ENCODE measurements around the gene CALD1.

The CALD1 gene

DNA sequence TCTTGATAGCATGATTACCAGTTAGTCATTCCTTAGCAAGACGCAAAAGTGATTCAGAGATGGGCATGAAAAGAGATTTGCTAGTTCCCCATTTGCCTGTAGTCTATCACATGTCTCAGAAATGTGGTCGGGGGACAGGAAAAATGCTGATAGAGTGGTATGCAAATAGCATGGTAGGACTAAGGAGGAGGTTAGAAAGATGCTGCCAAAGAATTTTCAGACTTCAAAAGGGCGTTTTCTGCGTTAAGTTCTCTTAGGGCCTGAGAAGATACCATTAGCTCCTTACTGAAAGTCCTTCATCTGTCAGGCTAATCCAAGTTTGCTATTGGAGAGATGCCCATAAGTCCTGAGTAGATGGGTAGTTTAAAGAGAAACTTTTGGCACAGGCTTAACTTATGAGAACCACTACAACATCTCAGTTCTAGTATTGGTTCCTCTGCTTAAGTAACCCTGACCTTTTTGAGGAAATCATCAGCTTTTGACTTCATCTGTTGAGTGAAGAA lies 2.7 kb downstream of the CALD1 start:
- TF ChIP-seq SPI1 (IDR thresholded peaks at IDR 0.05; ENCODE audit: borderline replicate concordance, low read depth) (no peak), GABPA (IDR thresholded peaks at IDR 0.05; ENCODE audit: low read depth) (no peak), CTCF (IDR thresholded peaks at IDR 0.05; ENCODE audit: insufficient read depth, low read length) (no peak), REST (IDR thresholded peaks at IDR 0.05; ENCODE audit: insufficient replicate concordance, low read depth) (no peak), POLR2AphosphoS5 (IDR thresholded peaks at IDR 0.05; ENCODE audit: low read depth) (no peak)
- Histone ChIP-seq H3K27ac (replicated peaks) (no peak overlapping the region), H3K27me3 (ENCODE audit: insufficient read depth, poor library complexity, severe bottlenecking) (peaks cover 2% of the 10 kb centered on the region), H3K4me3 (replicated peaks; ENCODE audit: insufficient read depth, low read length) (no peak overlapping the region)
- no peak for DNase-seq (ENCODE audit: low read depth in 1 of 2, low spot score in 1 of 2)

- Histone ChIP-seq H3K27me3 (ENCODE audit: insufficient read depth, poor library complexity, severe bottlenecking) (peaks cover 2% of the 10 kb centered on the region), H3K4me3 (replicated peaks; ENCODE audit: insufficient read depth, low read length) (no peak overlapping the region), H3K27ac (replicated peaks) (no peak overlapping the region)
- no peak for DNase-seq (ENCODE audit: low read depth in 1 of 2, low spot score in 1 of 2)
- TF ChIP-seq REST (IDR thresholded peaks at IDR 0.05; ENCODE audit: insufficient replicate concordance, low read depth) (no peak), GABPA (IDR thresholded peaks at IDR 0.05; ENCODE audit: low read depth) (no peak), CTCF (IDR thresholded peaks at IDR 0.05; ENCODE audit: insufficient read depth, low read length) (no peak), SPI1 (IDR thresholded peaks at IDR 0.05; ENCODE audit: borderline replicate concordance, low read depth) (no peak), POLR2AphosphoS5 (IDR thresholded peaks at IDR 0.05; ENCODE audit: low read depth) (no peak)
Observed at GRCh38 chr7:134783294-134784069, 4.0 kb downstream of the CALD1 start.

DNA sequence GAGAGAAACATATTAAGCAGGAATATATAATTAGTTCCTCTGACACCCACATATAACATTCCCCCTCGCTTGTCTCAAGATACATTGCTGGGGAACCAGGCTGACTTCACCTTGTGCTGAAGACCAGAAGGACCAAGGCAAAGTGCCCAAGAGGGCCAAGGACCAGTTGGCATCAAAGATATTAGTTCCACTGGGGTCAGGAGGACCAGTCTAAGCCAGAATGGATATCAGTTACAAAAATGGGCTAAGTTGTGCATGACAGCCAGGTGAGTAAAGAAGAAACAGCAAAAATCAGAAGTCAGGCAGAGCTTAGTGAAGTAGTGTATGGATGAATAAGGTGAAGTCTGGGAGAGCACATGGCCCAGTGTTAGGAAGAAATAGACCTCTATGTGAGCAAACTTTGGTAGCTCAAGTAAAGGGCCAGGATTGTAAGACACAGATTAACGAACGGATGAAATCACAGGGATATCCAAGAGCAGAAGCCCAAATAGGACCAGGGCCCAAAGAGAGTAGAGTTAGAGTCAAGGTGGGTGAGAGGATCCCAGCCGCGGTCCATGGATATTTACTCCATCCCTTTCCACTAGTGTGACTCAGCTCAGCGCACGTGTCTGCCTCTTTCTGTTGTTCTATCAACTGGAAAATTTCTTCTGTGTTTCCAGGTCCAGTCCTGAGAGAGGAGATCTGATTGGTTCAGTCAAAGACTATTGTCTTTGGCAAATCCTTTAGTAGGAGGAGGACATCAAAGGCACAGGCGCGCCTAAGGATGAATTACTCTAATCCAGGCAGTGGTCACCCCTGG lies 5.0 kb downstream of the CALD1 start:
- TF ChIP-seq POLR2AphosphoS5 (IDR thresholded peaks at IDR 0.05; ENCODE audit: low read depth) (no peak), REST (IDR thresholded peaks at IDR 0.05; ENCODE audit: insufficient replicate concordance, low read depth) (no peak)
- H3K27ac ChIP-seq (replicated peaks) = no peak overlapping the region
- DNase-seq (ENCODE audit: low read depth in 1 of 2, low spot score in 1 of 2) = no peak
- H3K4me3 ChIP-seq (replicated peaks; ENCODE audit: insufficient read depth, low read length) = no peak overlapping the region
- H3K27me3 ChIP-seq (ENCODE audit: insufficient read depth, poor library complexity, severe bottlenecking) = peaks cover 2% of the 10 kb centered on the region

All from HL-60 (cell line).